ENCODE measurements around the gene GLRA2.

Gene GLRA2

DNA sequence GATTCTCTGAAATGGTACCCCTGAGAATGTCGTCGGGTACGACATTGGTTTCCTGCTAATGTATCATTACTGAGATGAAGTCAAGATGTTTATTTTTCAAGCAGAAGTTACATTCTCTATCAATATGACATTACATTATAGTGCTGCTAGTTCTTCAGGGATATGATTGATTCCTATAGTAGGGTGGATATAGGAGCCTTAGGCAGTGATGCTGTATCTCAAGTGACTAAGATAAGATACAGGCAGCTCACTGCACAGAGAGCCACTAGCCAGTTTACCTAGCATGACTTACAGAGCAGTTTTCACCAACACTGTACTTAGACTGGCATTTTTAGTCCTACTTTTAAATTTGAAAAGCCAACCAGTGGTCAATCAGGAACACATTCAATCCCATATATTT is 188.6 kb downstream of the GLRA2 start:
- DNase-seq: no peak

DNA sequence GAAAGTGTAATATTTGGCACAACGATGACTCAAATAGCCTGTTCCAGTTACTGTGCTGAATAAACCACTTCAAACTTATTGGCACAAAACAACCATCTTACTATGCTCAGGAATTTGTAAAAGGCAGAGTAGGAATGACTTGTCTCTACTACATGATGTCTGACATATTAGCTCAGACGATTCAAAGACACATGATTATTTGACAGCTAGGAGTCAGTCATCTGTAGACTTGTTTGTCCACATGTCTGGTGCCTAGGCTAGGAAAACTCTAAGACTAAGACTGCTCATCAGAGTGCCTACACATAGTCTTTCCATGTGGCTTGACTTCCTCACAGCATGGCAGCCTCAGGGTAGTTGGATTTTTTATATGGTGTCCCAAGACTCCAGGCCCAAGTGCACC is 189.1 kb downstream of the GLRA2 start:
- no peak for DNase-seq

DNA sequence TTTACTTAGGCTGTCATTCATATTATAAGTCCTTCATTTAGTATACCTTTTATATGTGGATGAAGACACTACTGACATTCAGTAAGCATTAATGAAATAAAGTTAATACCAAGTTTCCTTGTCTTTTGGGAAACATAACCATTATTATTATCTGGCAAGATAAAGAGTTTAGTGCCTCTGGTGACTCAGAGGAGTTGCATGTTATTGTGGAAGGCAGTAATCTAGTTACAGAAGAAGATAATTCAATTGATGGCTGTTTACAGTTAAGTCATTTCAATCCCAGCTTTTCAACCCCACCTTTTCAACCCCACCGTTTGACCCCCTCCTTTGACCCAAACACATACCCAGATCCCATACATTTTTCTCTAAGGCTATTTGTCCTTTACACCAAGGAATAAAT is 199.7 kb downstream of the GLRA2 start:
- no peak for DNase-seq

GRCh38 chrX:14738643-14739042 is 209.3 kb downstream of the GLRA2 start:
- no peak for DNase-seq

DNA sequence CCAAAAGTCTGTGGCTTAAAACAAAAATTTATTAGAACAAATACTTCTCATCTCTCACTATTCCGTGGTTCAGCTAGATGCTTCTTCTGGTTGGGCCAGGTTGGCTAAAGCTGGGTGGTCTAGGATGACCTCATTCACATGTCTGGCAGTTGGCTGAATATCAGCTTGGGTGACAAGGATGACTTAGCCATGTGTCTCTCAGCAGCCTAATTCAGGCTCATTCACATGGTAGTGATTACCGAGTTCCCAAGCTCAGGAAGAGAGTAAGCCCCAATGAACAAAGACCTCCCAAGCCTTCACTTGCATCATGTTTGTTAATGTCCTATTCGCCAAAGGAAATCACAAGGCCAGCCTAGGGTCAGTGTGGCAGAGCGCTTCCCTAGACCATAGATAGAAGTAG is 224.1 kb downstream of the GLRA2 start:
- DNase-seq: no peak

GRCh38 chrX:14758029-14758491 is 228.7 kb downstream of the GLRA2 start:
- peak; percentile 66 for DNase-seq

DNA sequence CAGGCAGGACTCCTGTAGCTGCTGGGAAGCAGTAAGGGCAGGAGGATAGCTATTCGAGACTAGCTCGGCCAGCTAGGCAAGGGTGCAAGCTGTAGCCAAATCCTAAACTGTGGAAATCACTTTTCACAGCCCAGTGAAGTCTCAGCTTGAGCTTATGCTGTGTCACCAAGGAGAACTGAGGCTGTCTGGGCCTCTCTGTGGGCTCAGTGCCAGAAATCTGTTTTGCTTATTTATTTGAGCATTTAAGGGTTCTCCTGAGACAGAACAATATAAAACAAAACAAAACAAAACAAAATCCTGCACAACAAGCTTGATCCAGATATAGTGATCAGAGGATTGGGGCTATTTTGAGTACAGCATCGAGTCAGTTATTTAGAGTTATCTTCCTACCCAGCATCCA is 246.1 kb downstream of the GLRA2 start:
- no peak for DNase-seq

DNA sequence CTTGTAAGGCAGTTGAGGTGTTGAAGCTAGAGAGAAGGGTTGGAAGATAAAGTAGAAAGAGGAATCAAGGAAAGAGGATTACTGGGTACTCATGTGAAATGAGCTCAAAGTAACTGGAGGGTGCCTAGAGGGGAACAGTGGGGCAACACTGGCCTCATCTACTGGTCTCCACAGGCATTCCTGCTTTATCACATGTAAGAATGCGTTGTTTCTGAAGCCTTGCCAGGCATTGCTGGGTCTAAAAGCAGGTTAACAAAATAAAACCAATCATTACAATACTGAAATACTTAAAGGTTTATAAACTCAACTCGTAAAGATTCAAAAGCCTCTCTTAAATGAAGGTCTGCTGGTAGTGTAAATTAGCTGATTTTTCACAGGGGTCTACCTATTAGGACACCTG is 247.6 kb downstream of the GLRA2 start:
- DNase-seq: no peak

- DNase-seq: no peak
These were observed 248.2 kb downstream of the GLRA2 start for GRCh38 chrX:14777525-14777924.

DNA sequence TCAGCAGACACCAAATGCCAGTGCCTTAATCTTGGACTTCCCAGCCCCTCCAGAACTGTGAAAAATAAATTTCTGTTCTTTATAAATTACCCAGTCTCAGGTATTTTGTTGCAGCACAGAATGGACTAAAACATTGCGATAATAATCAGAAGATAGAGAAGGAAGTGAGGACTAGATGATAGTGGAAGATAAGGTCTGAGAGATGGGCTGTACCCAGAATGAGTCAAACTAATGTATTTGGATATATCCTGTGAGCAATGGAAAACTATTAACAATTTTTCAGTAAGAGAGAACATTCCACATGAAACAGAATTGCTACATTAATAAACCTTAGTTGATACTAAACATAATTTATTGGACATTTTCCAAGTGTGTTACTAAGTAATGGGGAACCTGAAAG is 250.2 kb downstream of the GLRA2 start:
- no peak for DNase-seq

Measured in NCI-H69 (cell line).